HepG2 (cell line): ENCODE data around the gene IFI30. TPM values are rescaled to one million over a fixed set of nuclear protein-coding genes. Genes with fewer than 3 reads are reported as not detected.

Experiments used
- ATAC-seq: fragments of 200-7000 bp; cut with Tn5 transposase; 3 replicates; pipeline ENCODE4 v1.9.1; 2020; ENCODE audit warnings: mild to moderate bottlenecking, moderate library complexity
- BruUV-seq: library from RNA; stranded (reverse); fragments of 400-500 nt; replicated peaks from 2 replicates; lab custom pipeline; 2021; lab: Mats Ljungman, UMichigan
- CTCF ChIA-PET: fragments of 300-600 bp; formaldehyde crosslinking; extraction: SDS; loops from one replicate; lab custom pipeline; 2021; ENCODE audit warnings: low total read pairs, inconsistent platforms, low intra/inter-chr PET ratio; lab: Yijun Ruan, JAX
- POLR2A ChIA-PET: fragments of 350-600 bp; sonication (Branson Sonifier 250); formaldehyde crosslinking; loops from one replicate; lab custom pipeline; 2020; ENCODE audit warnings: antibody characterized with exemption, inconsistent platforms; lab: Yijun Ruan, JAX
- DNase-seq: peaks from one replicate; pipeline ENCODE4 v3.0.0-alpha.2; 2015; ENCODE audit warnings: low spot score
- FAIRE-seq: peaks from 3 replicates; lab custom pipeline; 2011; peaks lifted over from hg19 to GRCh38; lab: Jason Lieb, UNC
- H2AFZ ChIP-seq: one replicate; pipeline ENCODE4 v1.6.1; 2011; ENCODE audit warnings: low read length, inconsistent platforms
- H3K27ac ChIP-seq: fragments of 300-600 bp; 3 replicates; pipeline ENCODE4 v1.8.0; 2011; ENCODE audit warnings: mixed run types, mild to moderate bottlenecking, mixed read lengths, low read length, inconsistent platforms; ENCODE audit not compliant: insufficient read depth; ENCODE audit errors: extremely low read length
- H3K27me3 ChIP-seq, 2 experiments: fragments of 200-600 bp in 1 of 2; 2 replicates in 1 of 2; 3 replicates in 1 of 2; pipeline versions ENCODE4 v1.6.0 to v1.8.0; 2011; ENCODE audit warnings: low read length in 2 of 2, mild to moderate bottlenecking in 2 of 2, moderate library complexity in 2 of 2, inconsistent platforms in 1 of 2; ENCODE audit not compliant: insufficient read depth in 2 of 2, control insufficient read depth in 1 of 2
- H3K36me3 ChIP-seq, 2 experiments: fragments of 200-600 bp in 1 of 2; replicated peaks in 1 of 2; 2 replicates in 1 of 2; 3 replicates in 1 of 2; pipeline versions ENCODE4 v1.5.1 to v1.8.0; 2011; ENCODE audit warnings: low read length in 2 of 2, inconsistent platforms in 1 of 2; ENCODE audit not compliant: insufficient read depth in 2 of 2, control insufficient read depth in 1 of 2
- H3K4me1 ChIP-seq: 2 replicates; pipeline ENCODE4 v1.5.1; 2012; ENCODE audit warnings: low read length, inconsistent platforms; ENCODE audit not compliant: insufficient read depth
- H3K4me2 ChIP-seq: 2 replicates; pipeline ENCODE4 v1.6.0; 2011; ENCODE audit warnings: low read depth, low read length, inconsistent platforms
- H3K4me3 ChIP-seq, 3 experiments: fragments of 200-600 bp in 1 of 3; sonication (generic), shearing (Covaris generic) in 1 of 3; replicated peaks in 1 of 3; 2 replicates each; pipeline ENCODE4 v1.5.1; 2011 to 2016; ENCODE audit warnings: low read length in 3 of 3, inconsistent platforms in 2 of 3, low read depth in 2 of 3, mild to moderate bottlenecking in 2 of 3, control low read depth in 1 of 3, mixed read lengths in 1 of 3; ENCODE audit not compliant: insufficient read depth in 1 of 3
- H3K79me2 ChIP-seq: one replicate; pipeline ENCODE4 v1.6.1; 2011; ENCODE audit warnings: low read length, inconsistent platforms; ENCODE audit not compliant: insufficient read depth
- H3K9ac ChIP-seq: 2 replicates; pipeline ENCODE4 v1.6.0; 2011; ENCODE audit warnings: mild to moderate bottlenecking, low read depth, low read length, inconsistent platforms; ENCODE audit not compliant: insufficient read depth
- H3K9me3 ChIP-seq: 2 replicates; pipeline ENCODE4 v1.5.1; 2012; ENCODE audit warnings: mild to moderate bottlenecking, low read length
- H4K20me1 ChIP-seq: 2 replicates; pipeline ENCODE4 v1.6.0; 2011; ENCODE audit warnings: inconsistent platforms, mild to moderate bottlenecking, low read length, moderate library complexity; ENCODE audit not compliant: insufficient read depth
- CBX2 ChIP-seq, 2 experiments: fragments of 200-600 bp in 1 of 2; sonication (generic); formaldehyde crosslinking in 1 of 2; IDR thresholded peaks; 2 replicates each; pipeline versions ENCODE4 v1.7.0 to v1.8.1; 2018 to 2022; ENCODE audit warnings: low read depth in 2 of 2, low read length in 1 of 2, mild to moderate bottlenecking in 1 of 2, missing genetic modification reagents in 1 of 2
- KDM3A ChIP-seq: IDR thresholded peaks from 2 replicates; pipeline ENCODE4 v1.6.1; 2018; ENCODE audit warnings: low read depth, missing compliant biosample characterization
- KDM6A ChIP-seq: IDR thresholded peaks from 2 replicates; pipeline ENCODE4 v1.6.1; 2016; ENCODE audit warnings: low read depth
- POLR2AphosphoS5 ChIP-seq: IDR thresholded peaks from 2 replicates; pipeline ENCODE4 v1.6.1; 2012; ENCODE audit warnings: low read depth, low read length
- SMAD3 ChIP-seq: sonication (generic); formaldehyde crosslinking; IDR thresholded peaks from 2 replicates; pipeline ENCODE4 v1.4.0; 2020; ENCODE audit warnings: missing genetic modification reagents
- TBX3 ChIP-seq: fragments of 450-650 bp; IDR thresholded peaks from 2 replicates; pipeline ENCODE4 v1.6.1; 2017; ENCODE audit warnings: antibody characterized with exemption, mild to moderate bottlenecking, inconsistent platforms, borderline replicate concordance
- ZBTB37 ChIP-seq: sonication (generic); formaldehyde crosslinking; IDR thresholded peaks from 2 replicates; pipeline ENCODE4 v1.4.0; 2020; ENCODE audit warnings: mild to moderate bottlenecking, missing genetic modification reagents
- ZFP91 ChIP-seq: sonication (generic); formaldehyde crosslinking; IDR thresholded peaks from 2 replicates; pipeline ENCODE4 v1.9.0; 2022; ENCODE audit warnings: missing genetic modification reagents, mild to moderate bottlenecking, borderline replicate concordance
- ZNF570 ChIP-seq: sonication (generic); formaldehyde crosslinking; IDR thresholded peaks from 2 replicates; pipeline ENCODE4 v1.4.0; 2020; ENCODE audit warnings: mild to moderate bottlenecking, missing genetic modification reagents, borderline replicate concordance
- WGBS: methylation state at CpG from one replicate; pipeline ENCODE4 v1.1.6; 2017; ENCODE audit warnings: low lambda C conversion rate; 5-methylcytosine and 5-hydroxymethylcytosine counted together
- in situ Hi-C: cut with HindIII; loops from 2 replicates; pipeline ENCODE4 v1.10.0; 2017; ENCODE audit warnings: low pct_unique_long_range_greater_than_20kb; ENCODE audit not compliant: extremely low pct_ligation_motif_present
- intact Hi-C: fragments of 100-400 bp; cut with micrococcal nuclease; formaldehyde crosslinking; loops from one replicate; pipeline ENCODE4 v1.10.0; 2022; ENCODE audit not compliant: unreplicated experiment
- polyA plus RNA-seq, 8 experiments: library from polyadenylated mRNA; depleted of rRNA in 3 of 8; stranded (reverse) in 7 of 8; unstranded in 1 of 8; fragments of >200 nt; fragmentation: Illumina TruSeq in 4 of 8; extraction: Trizol in 4 of 8; gene quantifications; 2 replicates each; pipeline versions ENCODE4 v1.2.1 to v1.2.3, GENCODE V29; 2011 to 2016; ENCODE audit warnings: low read depth in 4 of 8, missing spikeins in 1 of 8, mixed read lengths in 1 of 8; ENCODE audit not compliant: insufficient read depth in 1 of 8
- total RNA-seq, 5 experiments: library from RNA; depleted of rRNA; stranded (reverse); fragments of >200 nt; fragmentation: Illumina TruSeq; extraction: Trizol; gene quantifications; 2 replicates each; pipeline ENCODE4 v1.2.3, GENCODE V29; 2016; ENCODE audit warnings: low read depth in 1 of 5

The IFI30 gene
- total and polyA plus RNA-seq, 2 of the 13 experiments (the other 11 are each of a cell fraction or from before 2014, with no cell fraction given): 25.0 to 79.4 TPM

- no peak for DNase-seq
- H4K20me1 ChIP-seq: no peaks in the 10 kb centered on the region
- H3K27me3 ChIP-seq: no peaks in the 10 kb centered on the region; a peak in 1 of 5 replicates
- H2AFZ ChIP-seq: no peak overlapping the region
- H3K4me3 ChIP-seq: no peak overlapping the region
- ATAC-seq: no peak
- peaks cover 7% of the 10 kb centered on the region for H3K79me2 ChIP-seq
- peaks cover 12% of the 10 kb centered on the region for H3K4me1 ChIP-seq
- intact Hi-C loops: no loop called here
- no TSS peak for BruUV-seq
- POLR2A ChIA-PET: no interaction called here
- CTCF ChIA-PET: no interaction called here
- peaks cover 8 to 19% of the 10 kb centered on the region in 2 experiments; a peak in 3 of 5 replicates for H3K36me3 ChIP-seq
- no peak overlapping the region for H3K27ac ChIP-seq
- no peaks in the 10 kb centered on the region for H3K9me3 ChIP-seq
- no peak overlapping the region for H3K4me2 ChIP-seq
- in situ Hi-C loops: no loop called here
- H3K9ac ChIP-seq: no peak overlapping the region
- FAIRE-seq: no peak
- TF ChIP-seq ZFP91 (CRISPR knock-in tag) (no peak), POLR2AphosphoS5 (no peak), KDM3A (CRISPR knock-in tag) (no peak), CBX2 (IDR thresholded peaks at IDR 0.05; ENCODE audit: low read depth, low read length) (no peak), CBX2 (CRISPR knock-in tag; IDR thresholded peaks at IDR 0.05; ENCODE audit: low read depth) (no peak), TBX3 (no peak), ZBTB37 (CRISPR knock-in tag) (no peak), ZNF570 (CRISPR knock-in tag) (no peak), SMAD3 (CRISPR knock-in tag) (no peak), KDM6A (no peak)
- WGBS: 90% methylated on average over 6 of the region's 6 CpGs
These were observed 24.3 kb downstream of the IFI30 start for GRCh38 chr19:18197941-18198340.
